WERI-Rb-1 (cell line): ENCODE data around the gene TTLL10.
"Not testable (repeated sequence)": the region's sequence is repeated elsewhere in the genome, so short reads cannot be mapped to it uniquely, and the experiment has no call there.

ENCODE experiments used
- DNase-seq: peaks from one replicate; pipeline ENCODE4 v3.0.0-alpha.2; 2020
- H3K27ac ChIP-seq: fragments of 250-450 bp; sonication (Bioruptor Pico); 2 replicates; pipeline ENCODE4 v1.5.1; 2020; ENCODE audit warnings: mild to moderate bottlenecking, moderate library complexity
- H3K27me3 ChIP-seq: fragments of 250-450 bp; sonication (Bioruptor Pico); 2 replicates; pipeline ENCODE4 v1.5.1; 2021; ENCODE audit warnings: mild to moderate bottlenecking, low read depth, moderate library complexity; ENCODE audit not compliant: insufficient read depth, severe bottlenecking
- H3K36me3 ChIP-seq: fragments of 250-450 bp; sonication (Bioruptor Pico); 2 replicates; pipeline ENCODE4 v1.5.1; 2020; ENCODE audit warnings: mild to moderate bottlenecking, moderate library complexity
- H3K4me3 ChIP-seq: 2 replicates; pipeline ENCODE4 v1.5.1; 2011; ENCODE audit warnings: low read depth, mild to moderate bottlenecking, control low read depth, low read length
- H3K9me3 ChIP-seq: fragments of 250-450 bp; sonication (Bioruptor Pico); 2 replicates; pipeline ENCODE4 v1.5.1; 2021; ENCODE audit warnings: mild to moderate bottlenecking, moderate library complexity; ENCODE audit not compliant: severe bottlenecking
- TF ChIP-seq, protein P1 (sequence below): IDR thresholded peaks from 2 replicates; pipeline ENCODE4 v1.5.1; 2011; ENCODE audit warnings: low read depth, mild to moderate bottlenecking, control low read depth, inconsistent platforms, low read length

The TTLL10 gene

DNA sequence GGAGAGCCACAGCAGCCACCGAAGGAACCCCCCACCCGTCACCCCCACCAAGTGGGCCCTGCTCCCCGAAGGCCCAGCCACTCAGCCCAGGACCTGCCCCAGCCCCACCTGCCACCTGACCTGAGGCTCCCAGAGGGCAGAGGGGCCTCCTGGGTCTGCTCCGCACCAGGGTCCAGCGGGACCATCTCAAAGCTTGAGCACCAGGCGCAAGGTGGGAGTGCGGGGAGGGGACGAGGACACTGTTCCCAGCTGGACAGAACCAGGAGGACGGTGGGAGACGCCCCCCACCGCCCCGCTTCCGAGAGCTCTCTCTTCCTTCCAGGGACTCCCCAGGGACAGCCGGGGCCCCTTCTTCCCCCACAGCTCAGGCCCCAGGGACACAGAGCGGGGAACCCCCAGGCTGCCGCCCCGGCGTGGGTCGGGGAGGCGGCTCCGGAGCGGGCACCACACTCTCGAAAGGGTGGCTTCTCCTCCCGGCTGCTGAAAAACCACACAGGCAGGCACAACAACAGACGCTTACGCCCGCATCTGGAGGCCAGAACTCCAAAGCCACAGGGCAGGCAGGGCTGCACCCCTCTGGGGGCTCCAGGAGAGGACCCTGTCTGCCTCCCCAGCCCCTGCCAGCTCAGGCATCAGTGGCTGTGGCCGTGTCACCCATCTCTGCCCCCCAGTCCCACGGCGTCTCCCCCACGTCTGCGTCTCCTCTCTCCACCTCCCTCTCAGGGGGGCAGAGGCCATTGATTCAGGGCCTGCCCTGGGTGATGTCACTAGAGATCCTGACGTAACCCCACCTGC lies 1.9 kb upstream of the TTLL10 start:
- Histone ChIP-seq H3K27ac (no peak overlapping the region), H3K9me3 (no peaks in the 10 kb centered on the region), H3K27me3 (no peaks in the 10 kb centered on the region), H3K36me3 (no peaks in the 10 kb centered on the region), H3K4me3 (no peak overlapping the region)
- TF ChIP-seq, protein P1, sequence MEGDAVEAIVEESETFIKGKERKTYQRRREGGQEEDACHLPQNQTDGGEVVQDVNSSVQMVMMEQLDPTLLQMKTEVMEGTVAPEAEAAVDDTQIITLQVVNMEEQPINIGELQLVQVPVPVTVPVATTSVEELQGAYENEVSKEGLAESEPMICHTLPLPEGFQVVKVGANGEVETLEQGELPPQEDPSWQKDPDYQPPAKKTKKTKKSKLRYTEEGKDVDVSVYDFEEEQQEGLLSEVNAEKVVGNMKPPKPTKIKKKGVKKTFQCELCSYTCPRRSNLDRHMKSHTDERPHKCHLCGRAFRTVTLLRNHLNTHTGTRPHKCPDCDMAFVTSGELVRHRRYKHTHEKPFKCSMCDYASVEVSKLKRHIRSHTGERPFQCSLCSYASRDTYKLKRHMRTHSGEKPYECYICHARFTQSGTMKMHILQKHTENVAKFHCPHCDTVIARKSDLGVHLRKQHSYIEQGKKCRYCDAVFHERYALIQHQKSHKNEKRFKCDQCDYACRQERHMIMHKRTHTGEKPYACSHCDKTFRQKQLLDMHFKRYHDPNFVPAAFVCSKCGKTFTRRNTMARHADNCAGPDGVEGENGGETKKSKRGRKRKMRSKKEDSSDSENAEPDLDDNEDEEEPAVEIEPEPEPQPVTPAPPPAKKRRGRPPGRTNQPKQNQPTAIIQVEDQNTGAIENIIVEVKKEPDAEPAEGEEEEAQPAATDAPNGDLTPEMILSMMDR, result no peak
- no peak for DNase-seq

DNA sequence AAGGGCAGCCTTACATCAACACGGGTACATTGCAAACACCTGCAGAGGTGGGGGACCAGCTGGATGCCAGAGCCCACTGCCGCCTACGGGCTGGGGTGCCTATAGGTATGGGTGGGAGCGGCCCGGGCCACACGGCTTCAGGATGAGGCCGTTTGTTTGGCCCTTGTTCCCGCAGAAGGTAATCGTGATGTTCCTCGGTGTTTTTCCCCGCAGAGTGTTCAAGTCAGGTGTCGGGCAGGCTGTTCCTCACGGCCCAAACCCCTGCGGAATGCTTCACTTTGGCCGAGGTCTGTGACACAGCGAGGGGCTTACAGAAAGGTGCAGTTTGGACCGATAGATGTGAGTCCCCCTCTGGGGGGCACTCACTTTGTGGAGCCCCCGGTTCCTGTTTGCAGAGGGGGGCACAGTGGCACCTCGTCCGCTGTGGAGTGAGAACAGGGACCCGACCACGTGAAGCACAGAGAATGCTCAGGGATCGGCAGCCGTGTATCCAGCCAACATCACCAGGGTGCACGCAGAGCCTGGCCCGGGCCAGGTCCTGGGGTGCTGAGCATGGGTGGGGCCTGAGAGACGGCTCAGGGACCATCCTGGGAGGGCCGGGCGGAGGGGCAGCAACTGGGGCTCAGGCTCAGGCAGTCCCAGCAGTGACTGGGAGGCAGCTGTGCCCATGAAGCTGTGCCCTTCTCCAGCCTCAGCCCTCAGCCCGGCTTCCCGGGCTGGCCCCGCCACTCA lies 453 bp upstream of the TTLL10 start:
- Histone ChIP-seq H3K27ac (no peak overlapping the region), H3K9me3 (no peaks in the 10 kb centered on the region), H3K27me3 (no peaks in the 10 kb centered on the region), H3K4me3 (no peak overlapping the region), H3K36me3 (no peaks in the 10 kb centered on the region)
- TF ChIP-seq, protein P1, result no peak
- DNase-seq, result no peak

GRCh38 chr1:1175221-1176062 lies 1.8 kb downstream of the TTLL10 start:
- no peak for DNase-seq
- Histone ChIP-seq H3K9me3 (no peaks in the 10 kb centered on the region), H3K36me3 (no peaks in the 10 kb centered on the region), H3K4me3 (no peak overlapping the region), H3K27ac (no peak overlapping the region), H3K27me3 (no peaks in the 10 kb centered on the region)
- TF ChIP-seq, protein P1, result no peak

- H3K4me3 ChIP-seq, H3K27ac ChIP-seq, H3K9me3 ChIP-seq, H3K36me3 ChIP-seq, H3K27me3 ChIP-seq, DNase-seq: not testable (repeated sequence)
These were observed 2.5 kb downstream of the TTLL10 start for GRCh38 chr1:1176063-1176761.

DNA sequence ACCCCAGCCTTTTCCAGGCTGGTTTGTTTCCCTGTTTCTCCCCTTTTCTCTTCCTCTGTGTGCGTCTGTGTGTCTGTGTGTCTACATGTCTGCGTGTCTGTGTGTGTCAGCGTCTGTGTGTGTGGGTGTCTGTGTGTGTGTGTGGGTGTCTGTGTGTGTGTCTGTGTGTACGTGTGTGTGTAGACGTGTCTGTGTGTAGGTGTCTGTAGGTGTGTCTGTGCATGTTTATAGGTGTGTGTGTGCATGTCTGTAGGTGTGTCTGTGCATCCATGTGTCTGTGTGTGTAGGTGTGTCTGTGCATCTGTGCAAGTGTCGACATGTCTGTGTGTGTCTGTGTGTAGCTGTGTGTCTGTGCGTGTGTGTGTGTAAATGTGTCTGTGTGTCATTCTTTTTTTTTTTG lies 3.3 kb downstream of the TTLL10 start:
- Histone ChIP-seq H3K27me3 (no peaks in the 10 kb centered on the region), H3K9me3 (no peaks in the 10 kb centered on the region), H3K36me3 (no peaks in the 10 kb centered on the region), H3K4me3 (no peak overlapping the region), H3K27ac (no peak overlapping the region)
- DNase-seq, result no peak
- TF ChIP-seq, protein P1, result no peak
